H1 (cell line): ENCODE measurements around the gene MED13. TPM values are rescaled to one million over a fixed set of nuclear protein-coding genes. Genes with fewer than 3 reads are reported as not detected.

Experiments used
- CTCF ChIA-PET: fragments of 300-600 bp; sonication (Branson Sonifier 250); formaldehyde crosslinking; loops from one replicate; lab custom pipeline; 2021; ENCODE audit not compliant: partially characterized antibody; lab: Charles Lee
- POLR2A ChIA-PET: fragments of 300-600 bp; sonication (Branson Sonifier 250); formaldehyde crosslinking; loops from one replicate; lab custom pipeline; 2021; ENCODE audit warnings: inconsistent platforms; ENCODE audit not compliant: partially characterized antibody; lab: Charles Lee
- DNase-seq, 2 experiments: peaks; one replicate each; pipeline versions ENCODE4 v3.0.0 to v3.0.0-alpha.2; 2010 to 2022; ENCODE audit warnings: low spot score in 2 of 2, low read depth in 1 of 2, mixed read lengths in 1 of 2
- FAIRE-seq: peaks from 2 replicates; lab custom pipeline; 2011; peaks lifted over from hg19 to GRCh38; lab: Jason Lieb, UNC
- H2AFZ ChIP-seq: 2 replicates; pipeline ENCODE4 v1.8.1; 2012; ENCODE audit warnings: low read length, inconsistent platforms
- H2AK5ac ChIP-seq: 2 replicates; pipeline ENCODE4 v1.6.1; 2013; ENCODE audit warnings: low read depth, low read length
- H2BK120ac ChIP-seq: replicated peaks from 2 replicates; pipeline ENCODE3; 2013; ENCODE audit warnings: low read depth, low read length, inconsistent platforms
- H2BK12ac ChIP-seq: 2 replicates; pipeline ENCODE4 v1.6.1; 2013; ENCODE audit warnings: low read depth, low read length
- H2BK15ac ChIP-seq: 2 replicates; pipeline ENCODE4 v1.6.1; 2013; ENCODE audit warnings: low read length
- H2BK20ac ChIP-seq: 2 replicates; pipeline ENCODE4 v1.6.1; 2013; ENCODE audit warnings: low read length
- H2BK5ac ChIP-seq: 2 replicates; pipeline ENCODE4 v1.6.1; 2013; ENCODE audit warnings: low read depth, low read length
- H3K14ac ChIP-seq: 2 replicates; pipeline ENCODE4 v1.6.1; 2013; ENCODE audit warnings: inconsistent platforms; ENCODE audit not compliant: insufficient read length
- H3K18ac ChIP-seq: 2 replicates; pipeline ENCODE4 v1.6.1; 2013; ENCODE audit warnings: low read length; ENCODE audit errors: extremely low read depth
- H3K23ac ChIP-seq: 2 replicates; pipeline ENCODE4 v1.6.1; 2013; ENCODE audit warnings: inconsistent platforms; ENCODE audit not compliant: insufficient read length
- H3K23me2 ChIP-seq: 2 replicates; pipeline ENCODE4 v1.6.1; 2013; ENCODE audit warnings: low read depth, low read length
- H3K27ac ChIP-seq: 2 replicates; pipeline ENCODE4 v1.6.1; 2011; ENCODE audit warnings: low read depth, low read length, inconsistent platforms
- H3K27me3 ChIP-seq, 4 experiments: replicated peaks in 1 of 4; 1 replicate in 1 of 4; 2 replicates in 3 of 4; pipeline versions ENCODE4 v1.6.1 to v1.8.1; 2011 to 2013; ENCODE audit warnings: low read length in 3 of 4, mild to moderate bottlenecking in 3 of 4, inconsistent platforms in 2 of 4, mixed read lengths in 2 of 4, moderate library complexity in 1 of 4; ENCODE audit not compliant: control insufficient read depth in 3 of 4, insufficient read depth in 3 of 4; ENCODE audit errors: extremely low read depth in 1 of 4
- H3K36me3 ChIP-seq, 4 experiments: 2 replicates each; pipeline versions ENCODE4 v1.6.1 to v1.8.1; 2011 to 2013; ENCODE audit warnings: mild to moderate bottlenecking in 4 of 4, low read length in 3 of 4, moderate library complexity in 2 of 4, control low read depth in 1 of 4, inconsistent platforms in 1 of 4; ENCODE audit not compliant: insufficient read depth in 4 of 4, control insufficient read depth in 2 of 4
- H3K4ac ChIP-seq: replicated peaks from 2 replicates; pipeline ENCODE3; 2013; ENCODE audit warnings: low read length, low read depth, mixed read lengths, inconsistent platforms; ENCODE audit not compliant: insufficient read length
- H3K4me1 ChIP-seq, 4 experiments: replicated peaks in 1 of 4; 1 replicate in 1 of 4; 2 replicates in 3 of 4; pipeline versions ENCODE4 v1.6.1 to v1.8.1; 2011 to 2013; ENCODE audit warnings: low read length in 3 of 4, inconsistent platforms in 2 of 4, mixed read lengths in 1 of 4; ENCODE audit not compliant: insufficient read depth in 4 of 4, control insufficient read depth in 3 of 4
- H3K4me2 ChIP-seq, 2 experiments: 2 replicates each; pipeline versions ENCODE4 v1.6.1 to v1.8.1; 2011 to 2013; ENCODE audit warnings: low read depth in 2 of 2, low read length in 2 of 2, control low read depth in 1 of 2, inconsistent platforms in 1 of 2, mild to moderate bottlenecking in 1 of 2; ENCODE audit not compliant: insufficient read depth in 1 of 2
- H3K4me3 ChIP-seq, 4 experiments: fragments of 200-600, 300-600 bp in 1 of 4; sonication (generic), shearing (Covaris generic), sonication (Bioruptor Twin) in 1 of 4; 2 replicates each; pipeline versions ENCODE4 v1.5.1 to v1.8.1; 2011 to 2016; ENCODE audit warnings: low read length in 4 of 4, low read depth in 3 of 4, control low read depth in 2 of 4, inconsistent platforms in 2 of 4, mild to moderate bottlenecking in 2 of 4, mixed read lengths in 1 of 4, moderate library complexity in 1 of 4; ENCODE audit not compliant: insufficient read depth in 2 of 4; ENCODE audit errors: extremely low read depth in 1 of 4
- H3K56ac ChIP-seq: replicated peaks from 2 replicates; pipeline ENCODE3; 2013; ENCODE audit warnings: low read depth, mild to moderate bottlenecking, mixed read lengths, low read length, inconsistent platforms; ENCODE audit not compliant: insufficient read length
- H3K79me1 ChIP-seq: 2 replicates; pipeline ENCODE4 v1.6.1; 2013; ENCODE audit warnings: low read depth, low read length, control low read depth
- H3K79me2 ChIP-seq, 2 experiments: 2 replicates each; pipeline versions ENCODE4 v1.6.1 to v1.8.1; 2012 to 2013; ENCODE audit warnings: low read length in 2 of 2, mild to moderate bottlenecking in 2 of 2, inconsistent platforms in 1 of 2; ENCODE audit not compliant: insufficient read depth in 2 of 2, control insufficient read depth in 1 of 2
- H3K9ac ChIP-seq, 4 experiments: replicated peaks in 1 of 4; 1 replicate in 1 of 4; 2 replicates in 3 of 4; pipeline versions ENCODE4 v1.6.1 to v1.8.1; 2011 to 2013; ENCODE audit warnings: low read depth in 3 of 4, low read length in 3 of 4, control low read depth in 2 of 4, mild to moderate bottlenecking in 2 of 4, moderate library complexity in 2 of 4, inconsistent platforms in 1 of 4; ENCODE audit errors: extremely low read depth in 1 of 4
- H3K9me3 ChIP-seq, 2 experiments: 2 replicates each; pipeline versions ENCODE4 v1.6.1 to v1.8.1; 2012 to 2013; ENCODE audit warnings: mild to moderate bottlenecking in 2 of 2, moderate library complexity in 2 of 2, control low read depth in 1 of 2, inconsistent platforms in 1 of 2, low read depth in 1 of 2, low read length in 1 of 2, mixed read lengths in 1 of 2; ENCODE audit not compliant: insufficient read depth in 2 of 2
- H4K20me1 ChIP-seq, 2 experiments: replicated peaks in 1 of 2; 2 replicates each; pipeline versions ENCODE3 to v1.8.1; 2011 to 2013; ENCODE audit warnings: inconsistent platforms in 2 of 2, low read length in 2 of 2, mild to moderate bottlenecking in 1 of 2; ENCODE audit not compliant: insufficient read depth in 2 of 2, control insufficient read depth in 1 of 2
- H4K5ac ChIP-seq: 2 replicates; pipeline ENCODE4 v1.6.1; 2013; ENCODE audit warnings: low read length, low read depth, mixed read lengths, inconsistent platforms; ENCODE audit not compliant: insufficient read length
- H4K8ac ChIP-seq: 2 replicates; pipeline ENCODE4 v1.8.0; 2013; ENCODE audit warnings: mild to moderate bottlenecking, moderate library complexity, low read length, inconsistent platforms; ENCODE audit not compliant: insufficient read depth; ENCODE audit errors: extremely low read depth
- H4K91ac ChIP-seq: replicated peaks from 2 replicates; pipeline ENCODE3; 2013; ENCODE audit warnings: low read length, mixed read lengths, inconsistent platforms; ENCODE audit not compliant: insufficient read length
- ASH2L ChIP-seq: fragments of 200-600, 300-600 bp; sonication (generic); IDR thresholded peaks from one replicate; pipeline ENCODE4 v1.7.1; 2017; ENCODE audit warnings: low read length
- ATF2 ChIP-seq: IDR thresholded peaks from 2 replicates; pipeline ENCODE4 v1.6.1; 2012; ENCODE audit warnings: low read length, inconsistent platforms
- BACH1 ChIP-seq: IDR thresholded peaks from 2 replicates; pipeline ENCODE4 v1.6.1; 2012; ENCODE audit warnings: low read length, improper control_type of control experiment
- CBX8 ChIP-seq: fragments of 300-800, 300-1000 bp; sonication (generic); IDR thresholded peaks from 2 replicates; pipeline ENCODE4 v1.7.1; 2016; ENCODE audit warnings: low read depth, low read length, borderline replicate concordance
- CHD2 ChIP-seq: IDR thresholded peaks from 2 replicates; pipeline ENCODE4 v1.6.1; 2012; ENCODE audit warnings: low read length, improper control_type of control experiment
- CREB1 ChIP-seq: IDR thresholded peaks from 2 replicates; pipeline ENCODE4 v1.6.1; 2012; ENCODE audit warnings: inconsistent platforms
- EZH2 ChIP-seq: fragments of 200-600 bp; sonication (generic); IDR thresholded peaks from 2 replicates; pipeline ENCODE4 v1.7.1; 2012; ENCODE audit warnings: low read depth, mild to moderate bottlenecking, moderate library complexity, low read length, inconsistent platforms; ENCODE audit not compliant: severe bottlenecking
- MAFK ChIP-seq: IDR thresholded peaks from 2 replicates; pipeline ENCODE4 v1.6.1; 2012; ENCODE audit warnings: low read depth, mild to moderate bottlenecking, improper control_type of control experiment, low read length
- NRF1 ChIP-seq: IDR thresholded peaks from 2 replicates; pipeline ENCODE4 v1.6.1; 2011; ENCODE audit warnings: mild to moderate bottlenecking, low read depth, low read length, improper control_type of control experiment
- POLR2AphosphoS5 ChIP-seq: IDR thresholded peaks from 2 replicates; pipeline ENCODE4 v1.6.1; 2011; ENCODE audit warnings: low read depth, low read length
- RFX5 ChIP-seq: IDR thresholded peaks from 2 replicates; pipeline ENCODE4 v1.6.1; 2011; ENCODE audit warnings: low read depth, low read length, improper control_type of control experiment, borderline replicate concordance
- SP4 ChIP-seq: IDR thresholded peaks from 2 replicates; pipeline ENCODE4 v1.6.1; 2012; ENCODE audit warnings: low read length, inconsistent platforms
- TAF7 ChIP-seq: optimal IDR thresholded peaks from 2 replicates; pipeline ENCODE3; 2011; ENCODE audit warnings: low read depth, mild to moderate bottlenecking, inconsistent platforms, low read length, moderate library complexity, borderline replicate concordance
- ZNF274 ChIP-seq: IDR thresholded peaks from 2 replicates; pipeline ENCODE4 v1.7.0; 2012; ENCODE audit warnings: low read length, borderline replicate concordance; ENCODE audit errors: extremely low read depth
- WGBS, 2 experiments: shearing (Covaris generic) in 1 of 2; methylation state at CpG; one replicate each; pipeline versions ENCODE4 v1.1.6 to v1.1.7; 2013 to 2015; ENCODE audit warnings: low lambda C conversion rate in 2 of 2, mixed read lengths in 2 of 2, inconsistent platforms in 1 of 2, low coverage in 1 of 2, missing lambda C conversion rate in 1 of 2; ENCODE audit not compliant: insufficient replicate concordance in 2 of 2, insufficient coverage in 1 of 2, insufficient read length in 1 of 2; ENCODE audit errors: extremely low coverage in 1 of 2, missing lambda C conversion rate in 1 of 2; 5-methylcytosine and 5-hydroxymethylcytosine counted together
- polyA plus RNA-seq, 7 experiments: library from polyadenylated mRNA; depleted of rRNA in 3 of 7; stranded (reverse) in 5 of 7; unstranded in 2 of 7; fragments of >200 nt in 5 of 7; fragments of 200-250 nt in 2 of 7; gene quantifications; 1 replicate in 5 of 7; 2 replicates in 1 of 7; 4 replicates in 1 of 7; pipeline versions ENCODE4 v1.2.1 to v1.2.3, GENCODE V29; 2011 to 2013; ENCODE audit warnings: missing spikeins in 2 of 7, mixed read lengths in 2 of 7
- total RNA-seq: library from RNA; stranded (reverse); fragmentation: NEBNext Ultra II Directional; extraction: Animal tissue kit (Norgen Biotek cat#: 25700); gene quantifications from 2 replicates; pipeline ENCODE4 v1.2.1, GENCODE V29; 2021

Gene MED13
- total and polyA plus RNA-seq, 2 of the 8 experiments (the other 6 are each of a cell fraction or from before 2014, with no cell fraction given) = 11.3 to 44.8 TPM

GRCh38 chr17:61970030-61970429, 95.0 kb downstream of the MED13 start:
- Histone ChIP-seq H3K18ac (no peak overlapping the region), H3K79me2 (peaks cover 0 to 13% of the 10 kb centered on the region in 2 experiments; a peak in 2 of 4 replicates), H2BK15ac (no peak overlapping the region), H3K23ac (no peak overlapping the region), H2BK120ac (no peak overlapping the region), H3K4me1 (0 out of 7 replicates have a peak, but pooled peaks cover 0 to 4% (median 0%) of the 10 kb centered on the region in 4 experiments), H3K14ac (no peak overlapping the region), H3K9me3 (no peaks in the 10 kb centered on the region), H4K5ac (no peak overlapping the region), H3K9ac (no peak overlapping the region; a peak in 1 of 7 replicates), H4K91ac (no peak overlapping the region), H3K56ac (no peak overlapping the region), H2BK20ac (no peak overlapping the region), H3K27ac (no peak overlapping the region), H3K36me3 (peaks cover 6 to 63% (median 27%) of the 10 kb centered on the region in 4 experiments; a peak in 7 of 8 replicates), H4K8ac (no peak overlapping the region), H3K27me3 (no peaks in the 10 kb centered on the region), H3K4ac (no peak overlapping the region), H2BK5ac (no peak overlapping the region), H2AFZ (no peak overlapping the region), H2BK12ac (no peak overlapping the region), H2AK5ac (no peak overlapping the region), H3K79me1 (no peaks in the 10 kb centered on the region; the same call in 1 of the 2 replicates), H3K4me2 (no peak overlapping the region), H4K20me1 (no peaks in the 10 kb centered on the region), H3K23me2 (no peaks in the 10 kb centered on the region), H3K4me3 (no peak overlapping the region)
- WGBS, 2 experiments = 83% methylated on average over 1 of the region's 1 CpG; no CpG with 5 or more reads in 1 of the 2 experiments
- CTCF ChIA-PET = interaction anchor here (0.6 kb wide), 1 partner anchor 1909 kb away, joined by 3 read pairs; no protein-coding TSS in a partner anchor
- FAIRE-seq = no peak
- no peak for DNase-seq
- POLR2A ChIA-PET = no interaction called here
- TF ChIP-seq ZNF274 (no peak), NRF1 (no peak), MAFK (no peak), ASH2L (no peak), CBX8 (no peak), RFX5 (no peak), BACH1 (no peak), SP4 (no peak), ATF2 (no peak), POLR2AphosphoS5 (no peak), CREB1 (no peak), TAF7 (no peak), CHD2 (no peak), EZH2 (no peak)
